Activated naive CD4-positive, alpha-beta T cell treated with anti-CD3 and anti-CD28 coated beads for 36 hours (primary cell): Measurements from ENCODE around the gene ATRAID. TPM values are rescaled to one million over a fixed set of nuclear protein-coding genes. Genes with fewer than 3 reads are reported as not detected.
A peak's percentile ranks its signal among the peaks of the same experiment; 100 is the strongest.
"Not testable (repeated sequence)": the region's sequence is repeated elsewhere in the genome, so short reads cannot be mapped to it uniquely, and the experiment has no call there.

ENCODE experiments used
- CTCF ChIA-PET: fragments of 350-600 bp; sonication (Branson Sonifier 250); formaldehyde crosslinking; loops from one replicate; lab custom pipeline; 2021; ENCODE audit warnings: antibody characterized with exemption; lab: Charles Lee
- DNase-seq: peaks from one replicate; pipeline ENCODE4 v3.0.0-alpha.2; 2020
- H3K27ac Mint-ChIP-seq: one replicate; pipeline ENCODE4 v1.8.0; 2021; ENCODE audit warnings: mild to moderate bottlenecking, mixed read lengths
- H3K27me3 Mint-ChIP-seq: one replicate; pipeline ENCODE4 v1.8.0; 2021; ENCODE audit warnings: low read depth, mixed read lengths
- H3K36me3 Mint-ChIP-seq: one replicate; pipeline ENCODE4 v1.8.0; 2021; ENCODE audit warnings: low read depth, mixed read lengths
- H3K4me1 Mint-ChIP-seq: one replicate; pipeline ENCODE4 v1.8.0; 2021; ENCODE audit warnings: low read depth, mixed read lengths
- H3K4me3 Mint-ChIP-seq: one replicate; pipeline ENCODE4 v1.8.0; 2021; ENCODE audit warnings: mild to moderate bottlenecking, moderate library complexity, mixed read lengths
- H3K9me3 Mint-ChIP-seq: one replicate; pipeline ENCODE4 v1.8.0; 2021; ENCODE audit warnings: mixed read lengths
- intact Hi-C: fragments of 100-400 bp; cut with micrococcal nuclease; formaldehyde crosslinking; loops from one replicate; pipeline ENCODE4 v1.15.1; 2023
- total RNA-seq, 2 experiments: library from RNA; stranded (reverse); gene quantifications; one replicate each; pipeline ENCODE4 v1.2.3, GENCODE V29; 2021

ATRAID gene, protein sequence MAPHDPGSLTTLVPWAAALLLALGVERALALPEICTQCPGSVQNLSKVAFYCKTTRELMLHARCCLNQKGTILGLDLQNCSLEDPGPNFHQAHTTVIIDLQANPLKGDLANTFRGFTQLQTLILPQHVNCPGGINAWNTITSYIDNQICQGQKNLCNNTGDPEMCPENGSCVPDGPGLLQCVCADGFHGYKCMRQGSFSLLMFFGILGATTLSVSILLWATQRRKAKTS
- total RNA-seq, result 10 to 100 TPM; 80.5 to 80.8 TPM

GRCh38 chr2:27211943-27212625 is at the start of gene ATRAID, which contains the start of gene SLC5A6:
Gene ATRAID, plus strand, starts transcription at chr2:27212041. Its CDS starts 328 bp downstream, at chr2:27212369.
Gene SLC5A6, minus strand, starts transcription at chr2:27212268. Its CDS starts 4,618 bp downstream, at chr2:27207650.
- Mint-ChIP-seq H3K4me1 (peaks cover 30% of the 10 kb centered on the region), H3K36me3 (peaks cover 21% of the 10 kb centered on the region), H3K27ac (peak within 1 kb of the TSS; percentile 99), H3K27me3 (no peaks in the 10 kb centered on the region), H3K4me3 (peak within 1 kb of the TSS; percentile 98), H3K9me3 (no peaks in the 10 kb centered on the region)
- intact Hi-C loops, result loop anchor here (1.0 to 10.0 kb wide), 11 partner anchors 78 to 1179 kb away; partner anchors contain the start of genes AGBL5, EIF2B4, GTF3C2 and KHK
- CTCF ChIA-PET, result interaction anchor here (1.2 to 1.3 kb wide), 3 partner anchors 20 to 250 kb away, joined by 3 to 5 read pairs (median 4); no protein-coding TSS in a partner anchor
- DNase-seq, result peak; percentile 88

GRCh38 chr2:27162151-27163121 is 49.4 kb upstream of the ATRAID start:
- CTCF ChIA-PET, result interaction anchor here (1.0 to 1.2 kb wide), 2 partner anchors 20 to 111 kb away, joined by 3 to 5 read pairs; no protein-coding TSS in a partner anchor
- no peaks in the 10 kb centered on the region for H3K4me1 Mint-ChIP-seq
- intact Hi-C loops, result no loop called here

DNA sequence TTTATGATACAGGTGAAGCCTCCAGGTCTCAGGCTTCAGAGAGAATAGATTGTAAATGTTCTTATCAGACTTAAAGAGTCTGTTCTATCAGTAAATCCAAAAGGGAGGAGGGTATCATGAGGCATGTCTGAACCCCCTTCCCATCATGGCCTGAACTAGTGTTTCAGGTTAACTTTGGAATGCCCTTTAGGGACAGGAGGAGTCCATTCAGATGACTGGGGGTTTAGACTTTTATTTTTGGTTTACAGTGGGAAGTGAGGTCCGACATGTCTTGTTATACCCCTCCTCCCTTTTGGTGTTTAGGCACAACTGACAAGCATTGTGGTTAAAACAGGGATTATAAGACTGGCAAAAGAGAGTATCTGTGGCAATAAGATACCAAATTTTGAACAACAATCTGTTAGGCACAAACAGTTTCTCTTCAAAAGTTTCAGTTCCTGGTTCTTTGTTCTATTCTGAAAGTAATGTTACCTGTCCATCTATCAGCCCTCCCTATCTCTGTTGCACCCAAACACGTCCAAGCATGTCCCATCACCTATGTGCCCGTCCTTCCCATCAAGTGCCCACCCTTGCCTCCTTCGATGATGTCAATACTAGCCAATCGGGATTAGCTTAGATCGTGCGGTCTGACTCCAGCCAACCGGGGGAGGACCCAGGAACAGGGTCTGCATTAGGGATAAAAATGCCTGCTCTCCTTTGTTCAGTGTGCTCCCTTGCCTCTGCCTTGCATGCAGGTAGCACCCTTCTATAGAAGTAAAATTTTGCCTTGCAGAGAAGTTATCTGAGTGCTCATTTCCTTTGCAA is 46.7 kb upstream of the ATRAID start:
- Mint-ChIP-seq H3K27ac (no peak overlapping the region), H3K9me3 (no peaks in the 10 kb centered on the region), H3K27me3 (peaks cover 4% of the 10 kb centered on the region), H3K4me1 (no peaks in the 10 kb centered on the region), H3K4me3 (no peak overlapping the region), H3K36me3 (no peaks in the 10 kb centered on the region)
- intact Hi-C loops, result no loop called here
- DNase-seq, result no peak
- CTCF ChIA-PET, result interaction anchor here (1.0 kb wide), 1 partner anchor 23 kb away, joined by 5 read pairs; no protein-coding TSS in a partner anchor

More at GRCh38 chr2:27162151-27163121, 49.4 kb upstream of the ATRAID start:
- Mint-ChIP-seq H3K9me3 (no peaks in the 10 kb centered on the region), H3K4me3 (no peak overlapping the region), H3K27ac (no peak overlapping the region), H3K27me3 (peaks cover 2% of the 10 kb centered on the region), H3K36me3 (no peaks in the 10 kb centered on the region)
- DNase-seq, result no peak

GRCh38 chr2:27170581-27171337 is 41.1 kb upstream of the ATRAID start:
- Mint-ChIP-seq H3K27me3 (peaks cover 4% of the 10 kb centered on the region), H3K27ac (no peak overlapping the region), H3K4me1 (no peaks in the 10 kb centered on the region), H3K36me3 (no peaks in the 10 kb centered on the region), H3K4me3 (no peak overlapping the region), H3K9me3 (no peaks in the 10 kb centered on the region)
- CTCF ChIA-PET, result interaction anchor here (0.6 to 1.4 kb wide), 16 partner anchors 7 to 1864 kb away, joined by 3 to 8 read pairs (median 4); partner anchors contain the start of gene TRIM54
- DNase-seq, result no peak
- intact Hi-C loops, result loop anchor here (5.0 kb wide), 1 partner anchor 132 kb away; no protein-coding TSS in a partner anchor

DNA sequence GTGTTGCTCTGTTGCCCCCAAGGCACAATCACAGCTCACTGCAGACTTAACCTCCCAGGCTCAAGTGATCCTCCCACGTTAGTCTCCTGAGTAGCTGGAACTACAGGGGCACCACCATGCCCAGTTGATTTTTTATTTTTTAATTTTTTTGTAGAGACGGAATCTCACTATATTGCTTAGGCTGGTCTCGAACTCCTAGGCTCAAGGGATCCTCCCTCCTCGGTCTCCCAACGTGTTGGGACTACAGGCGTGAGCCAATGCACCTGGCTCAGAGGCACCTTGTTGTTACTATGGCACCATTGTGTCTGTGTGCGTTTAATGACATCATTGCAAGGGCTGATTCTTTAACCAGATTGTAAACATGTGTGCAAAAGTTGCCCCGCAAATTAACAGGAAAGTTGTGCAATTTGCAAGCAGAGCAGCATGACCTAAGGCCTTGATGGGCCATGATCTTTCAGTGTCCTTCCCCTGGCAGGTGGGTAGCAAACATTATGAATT is 40.4 kb upstream of the ATRAID start:
- Mint-ChIP-seq H3K27me3 (peaks cover 4% of the 10 kb centered on the region), H3K4me1 (no peaks in the 10 kb centered on the region), H3K9me3 (no peaks in the 10 kb centered on the region), H3K36me3 (no peaks in the 10 kb centered on the region), H3K4me3 (no peak overlapping the region), H3K27ac (no peak overlapping the region)
- CTCF ChIA-PET, result interaction anchor here (0.7 to 1.3 kb wide), 2 partner anchors 38 to 81 kb away, joined by 3 to 4 read pairs; no protein-coding TSS in a partner anchor
- intact Hi-C loops, result loop anchor here (5.0 kb wide), 1 partner anchor 131 kb away; no protein-coding TSS in a partner anchor
- no peak for DNase-seq

DNA sequence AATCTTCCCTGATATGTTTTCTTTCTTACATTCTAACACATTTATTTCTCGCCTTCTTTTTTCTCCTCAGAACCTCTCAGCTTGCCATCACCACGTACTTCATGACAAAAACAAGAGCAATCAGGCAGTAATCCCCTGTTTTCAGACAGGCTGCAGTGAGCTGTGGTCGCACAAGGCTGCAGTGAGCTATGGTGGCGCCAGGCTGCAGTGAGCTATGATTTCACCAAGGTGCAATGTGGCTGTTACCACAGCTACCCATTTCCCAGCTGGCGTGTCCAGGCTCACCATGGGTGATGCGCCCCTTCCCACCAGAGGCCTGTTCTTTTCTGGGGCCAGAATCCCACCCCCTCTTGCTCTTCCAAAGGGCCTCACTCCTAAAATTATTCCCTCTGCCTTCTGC is 37.2 kb upstream of the ATRAID start:
- intact Hi-C loops, result loop anchor here (5.0 kb wide), 1 partner anchor 128 kb away; no protein-coding TSS in a partner anchor
- H3K27ac Mint-ChIP-seq, result no peak overlapping the region
- no peaks in the 10 kb centered on the region for H3K36me3 Mint-ChIP-seq
- H3K4me3 Mint-ChIP-seq, result no peak overlapping the region
- H3K27me3 Mint-ChIP-seq, result peaks cover 16% of the 10 kb centered on the region
- CTCF ChIA-PET, result no interaction called here
- no peak for DNase-seq
- H3K9me3 Mint-ChIP-seq, result no peaks in the 10 kb centered on the region
- H3K4me1 Mint-ChIP-seq, result no peaks in the 10 kb centered on the region

GRCh38 chr2:27175330-27175729 is 36.5 kb upstream of the ATRAID start:
- H3K36me3 Mint-ChIP-seq, result no peaks in the 10 kb centered on the region
- intact Hi-C loops, result no loop called here
- H3K4me1 Mint-ChIP-seq, result no peaks in the 10 kb centered on the region
- CTCF ChIA-PET, result no interaction called here
- H3K27ac Mint-ChIP-seq, result no peak overlapping the region
- no peaks in the 10 kb centered on the region for H3K9me3 Mint-ChIP-seq
- H3K27me3 Mint-ChIP-seq, result peaks cover 18% of the 10 kb centered on the region
- no peak for DNase-seq
- no peak overlapping the region for H3K4me3 Mint-ChIP-seq

DNA sequence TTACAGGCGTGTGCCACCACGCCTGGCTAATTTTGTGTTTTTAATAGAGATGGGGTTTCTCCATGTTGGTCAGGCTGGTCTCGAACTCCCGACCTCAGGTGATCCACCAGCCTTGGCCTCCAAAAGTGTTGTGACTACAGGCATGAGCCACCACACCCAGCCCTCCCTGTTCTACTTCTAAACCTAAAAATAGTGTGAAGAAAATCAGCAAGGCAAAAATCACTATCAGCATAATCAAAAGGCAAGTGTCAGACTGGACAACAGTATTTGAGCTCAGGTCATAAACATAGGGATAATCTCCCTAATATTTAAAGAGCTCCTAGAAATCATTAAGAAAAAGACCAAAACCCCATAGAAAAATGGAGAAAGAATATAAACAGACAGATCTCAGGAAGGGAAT is 36.1 kb upstream of the ATRAID start:
- H3K4me3 Mint-ChIP-seq, H3K9me3 Mint-ChIP-seq, H3K27ac Mint-ChIP-seq, H3K36me3 Mint-ChIP-seq, intact Hi-C loops, DNase-seq, H3K4me1 Mint-ChIP-seq: not testable (repeated sequence)
- H3K27me3 Mint-ChIP-seq, result peaks cover 19% of the 10 kb centered on the region
- CTCF ChIA-PET, result interaction anchor here (1.1 kb wide), 1 partner anchor 128 kb away, joined by 3 read pairs; no protein-coding TSS in a partner anchor

DNA sequence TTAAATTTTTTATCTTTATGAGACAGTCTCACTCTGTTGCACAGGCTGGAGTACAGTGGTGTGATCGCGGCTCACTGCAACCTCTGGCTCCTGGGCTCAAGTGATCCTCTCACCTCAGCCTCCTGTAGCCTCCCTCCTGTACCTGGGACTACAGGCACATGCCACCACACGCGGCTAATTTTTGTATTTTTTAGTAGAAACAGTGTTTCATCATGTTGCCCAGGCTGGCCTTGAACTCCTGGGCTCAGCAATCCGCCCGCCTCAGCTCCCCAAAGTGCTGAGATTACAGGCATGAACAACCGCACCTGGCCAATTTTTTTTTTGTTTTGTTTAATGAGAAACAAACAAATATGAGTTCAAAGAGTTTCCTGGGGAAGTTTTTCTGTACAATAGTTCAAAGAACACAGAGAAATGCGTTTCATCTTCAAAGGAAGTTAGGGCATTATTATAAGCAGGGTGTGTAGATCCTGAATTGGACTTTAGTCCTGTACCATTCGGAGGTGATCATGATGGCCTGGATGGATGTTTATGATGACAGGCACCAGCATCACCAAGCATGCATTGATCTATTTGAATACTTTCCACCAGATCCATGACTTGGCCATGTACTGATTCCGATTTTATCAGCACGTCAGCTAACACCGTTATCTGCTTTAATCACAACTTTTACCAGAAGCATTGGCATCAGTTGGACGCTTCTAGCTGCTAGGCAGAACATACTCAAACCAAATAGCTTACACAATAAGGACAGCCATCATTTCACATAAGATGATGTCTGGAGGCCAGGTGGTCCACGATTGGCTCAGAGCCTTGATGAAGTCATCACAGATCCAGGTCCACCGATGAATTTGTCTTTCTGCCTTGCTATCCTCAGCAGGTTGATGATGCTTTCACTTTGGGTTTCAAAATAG is 34.1 kb upstream of the ATRAID start:
- H3K27me3 Mint-ChIP-seq, result peaks cover 23% of the 10 kb centered on the region
- H3K4me1 Mint-ChIP-seq, result no peaks in the 10 kb centered on the region
- H3K27ac Mint-ChIP-seq, result no peak overlapping the region
- no peaks in the 10 kb centered on the region for H3K36me3 Mint-ChIP-seq
- CTCF ChIA-PET, result interaction anchor here (1.0 to 1.2 kb wide), 2 partner anchors 8 to 216 kb away, joined by 3 to 8 read pairs; no protein-coding TSS in a partner anchor
- no peak for DNase-seq
- no peaks in the 10 kb centered on the region for H3K9me3 Mint-ChIP-seq
- intact Hi-C loops, result no loop called here
- H3K4me3 Mint-ChIP-seq, result no peak overlapping the region
